ENCODE results near the gene CC2D2B. TPM values are rescaled to one million over a fixed set of nuclear protein-coding genes. Genes with fewer than 3 reads are reported as not detected.
"Not testable (repeated sequence)": the region's sequence is repeated elsewhere in the genome, so short reads cannot be mapped to it uniquely, and the experiment has no call there.

CC2D2B gene, protein sequence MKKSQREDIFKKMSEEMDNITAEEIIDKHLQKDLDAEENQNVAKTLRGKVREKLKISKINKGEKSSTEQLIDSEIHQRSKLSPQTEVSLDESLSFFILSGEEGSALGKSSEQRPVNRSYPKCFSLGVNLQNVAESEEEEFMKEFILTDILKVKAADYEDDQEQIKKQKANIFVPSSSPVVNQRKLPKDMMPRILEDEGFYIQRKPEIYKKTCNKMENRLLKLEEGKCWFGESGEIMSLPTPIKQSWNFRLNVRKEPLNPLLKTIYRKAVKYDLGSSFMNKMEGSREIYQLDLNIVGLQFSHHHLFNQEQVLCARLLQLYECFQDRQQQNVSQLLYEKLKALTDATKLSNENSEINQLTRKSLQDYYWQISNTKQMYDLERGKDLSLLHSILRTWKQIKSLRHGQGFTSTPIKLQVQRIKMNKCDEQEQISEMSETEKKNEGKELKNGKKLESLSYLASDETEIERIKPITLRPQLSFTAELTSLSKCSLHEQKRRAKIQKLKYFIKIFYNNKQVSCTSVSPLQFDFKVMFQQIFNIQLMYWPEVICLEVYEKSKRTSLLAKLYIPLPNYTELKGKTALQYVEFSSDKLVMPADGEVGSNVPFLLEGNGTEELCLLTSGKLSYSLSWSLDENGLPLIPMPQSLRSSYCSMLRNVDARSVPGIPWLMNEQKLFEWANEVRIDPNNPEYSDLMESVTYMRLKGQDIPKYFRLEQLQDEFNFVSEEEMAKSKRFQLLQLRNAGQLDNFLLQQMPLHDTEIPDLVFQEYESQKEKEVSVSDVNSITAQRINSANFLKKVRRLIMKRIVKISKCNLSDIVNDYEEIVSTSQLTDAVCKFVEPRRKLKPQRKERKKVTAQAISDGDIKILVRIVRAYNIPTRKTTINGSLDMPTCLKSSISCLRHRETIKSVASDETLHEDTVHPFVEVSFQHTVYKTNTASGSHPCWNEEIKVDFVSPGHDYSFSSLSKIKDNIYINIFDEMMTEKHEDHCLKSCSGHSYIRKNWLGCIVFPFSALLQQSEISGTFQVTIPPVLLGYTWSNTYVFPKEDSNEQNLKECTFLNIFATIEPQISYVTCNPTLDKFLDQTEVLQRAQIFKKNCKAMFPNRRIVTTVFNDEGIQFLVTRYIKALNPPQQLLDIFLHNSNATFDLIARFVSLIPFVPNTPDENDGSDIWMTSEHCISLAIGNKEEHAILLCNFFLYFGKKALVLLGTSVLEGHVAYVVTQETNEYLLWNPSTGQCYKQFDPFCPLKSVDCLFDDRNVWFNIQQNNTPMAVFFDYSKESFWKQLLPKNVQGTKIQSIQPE (N-terminal part only)
- total RNA-seq = 0.26 TPM in 1 of 2 replicates, not detected in the other

DNA sequence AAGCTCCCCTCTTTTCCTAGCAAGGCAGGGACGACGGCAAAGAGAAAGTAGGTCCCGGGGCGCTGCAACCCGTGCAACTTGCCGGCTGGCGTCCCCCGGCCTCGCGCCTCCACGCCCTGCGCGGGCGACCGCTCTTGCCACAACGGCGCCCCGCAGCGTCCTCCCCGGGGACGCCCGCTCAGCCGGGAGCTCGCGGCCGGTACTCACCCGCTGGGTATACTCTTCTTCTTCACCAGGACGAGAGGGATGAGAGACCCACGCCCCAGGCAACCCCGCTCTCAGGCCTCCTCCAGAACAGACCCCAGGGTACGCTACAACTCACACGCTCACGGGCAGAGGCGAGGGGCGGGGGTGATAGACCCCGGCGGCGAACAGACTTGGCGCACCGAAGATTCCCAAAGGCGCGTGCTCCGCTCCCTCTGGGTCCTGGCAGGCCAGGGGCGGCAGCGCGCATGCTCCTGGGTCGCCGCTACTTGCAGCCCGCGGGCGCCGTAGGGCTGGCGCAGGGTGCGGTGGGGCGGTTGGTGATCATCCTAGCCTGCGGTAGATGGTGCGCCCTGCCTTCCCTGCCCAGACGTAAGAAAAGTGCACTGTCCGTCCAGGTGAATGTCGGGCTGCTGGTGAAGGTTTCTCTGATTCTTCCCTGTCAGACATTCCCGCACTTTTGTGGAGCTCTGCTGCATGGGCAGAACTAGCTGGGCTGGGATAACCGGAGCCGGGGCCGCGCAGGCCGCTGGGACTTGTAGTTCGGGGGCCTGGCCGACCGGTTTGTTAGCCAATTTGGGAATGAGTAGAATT is at the start of gene CC2D2B:
TSS of gene CC2D2B (plus strand) at position 520 of the 798 bp plus-strand sequence. CDS start 3,349 bp downstream, outside the sequence.
- Mint-ChIP-seq H3K4me3 (peak within 1 kb of the TSS; percentile 93), H3K9me3 (no peaks in the 10 kb centered on the region), H3K27ac (peak within 1 kb of the TSS; percentile 94), H3K36me3 (ENCODE audit: low read depth) (peaks cover 4% of the 10 kb centered on the region), H3K27me3 (peaks cover 14% of the 10 kb centered on the region), H3K4me1 (peaks cover 11% of the 10 kb centered on the region)
- intact Hi-C loops (cut with micrococcal nuclease) = loop anchor here (1.0 to 5.0 kb wide), 3 partner anchors 140 to 225 kb away; partner anchors contain the start of gene ZNF518A
- peak; percentile 91 for DNase-seq

DNA sequence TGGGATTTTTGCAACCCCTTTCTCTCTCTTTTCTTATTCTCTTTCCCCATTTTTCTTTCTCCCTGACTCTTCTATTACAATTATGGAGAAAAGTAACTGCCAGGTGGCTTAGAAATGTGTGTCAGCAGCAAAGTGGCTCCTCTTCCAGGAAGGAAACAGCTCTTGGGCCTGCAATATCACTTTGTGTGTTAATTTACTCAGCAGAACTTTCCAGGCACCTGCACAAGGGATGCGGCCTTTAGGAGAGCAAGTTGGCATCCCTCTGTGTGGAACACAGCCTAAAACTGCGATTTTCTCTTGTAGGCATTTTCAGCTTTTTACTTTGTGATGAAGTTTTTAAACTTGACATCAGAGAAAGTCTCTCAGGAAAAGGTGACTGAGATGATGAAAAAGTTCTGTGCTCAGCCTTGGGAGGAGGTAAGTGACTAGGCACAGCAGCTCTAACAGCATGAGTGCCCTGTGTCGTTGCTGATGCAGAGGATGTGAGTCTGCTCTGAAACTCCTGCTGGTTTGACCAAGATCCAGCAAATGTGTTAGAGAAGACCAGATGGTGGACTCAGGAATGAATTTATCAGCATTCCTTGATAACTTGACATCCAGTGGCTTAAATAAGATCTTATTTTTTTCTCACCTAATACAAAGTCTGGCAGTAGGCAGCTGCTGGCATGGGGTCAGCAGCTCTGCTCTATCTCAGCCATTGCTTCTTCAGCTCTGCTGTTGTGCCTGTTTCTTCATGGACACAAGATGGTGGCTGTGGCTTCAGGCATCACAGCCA is 47.4 kb upstream of the CC2D2B start:
- Mint-ChIP-seq H3K36me3 (ENCODE audit: low read depth) (peaks cover 12% of the 10 kb centered on the region), H3K4me1 (peaks cover 19% of the 10 kb centered on the region), H3K27me3 (peaks cover 5% of the 10 kb centered on the region), H3K4me3 (no peak overlapping the region), H3K27ac (peak overlapping the region; percentile 38), H3K9me3 (no peaks in the 10 kb centered on the region)
- intact Hi-C loops (cut with micrococcal nuclease) = loop anchor here (1.0 kb wide), 1 partner anchor 14 kb away; no protein-coding TSS in a partner anchor
- peak; percentile 45 for DNase-seq

- DNase-seq = peak; percentile 44
- Mint-ChIP-seq H3K27ac (peak overlapping the region; percentile 63), H3K9me3 (no peaks in the 10 kb centered on the region), H3K27me3 (no peaks in the 10 kb centered on the region), H3K4me1 (peaks cover 26% of the 10 kb centered on the region), H3K4me3 (no peak overlapping the region), H3K36me3 (ENCODE audit: low read depth) (peaks cover 8% of the 10 kb centered on the region)
- intact Hi-C loops (cut with micrococcal nuclease) = no loop called here
Measured at GRCh38 chr10:95861386-95861785, 46.4 kb upstream of the CC2D2B start.

DNA sequence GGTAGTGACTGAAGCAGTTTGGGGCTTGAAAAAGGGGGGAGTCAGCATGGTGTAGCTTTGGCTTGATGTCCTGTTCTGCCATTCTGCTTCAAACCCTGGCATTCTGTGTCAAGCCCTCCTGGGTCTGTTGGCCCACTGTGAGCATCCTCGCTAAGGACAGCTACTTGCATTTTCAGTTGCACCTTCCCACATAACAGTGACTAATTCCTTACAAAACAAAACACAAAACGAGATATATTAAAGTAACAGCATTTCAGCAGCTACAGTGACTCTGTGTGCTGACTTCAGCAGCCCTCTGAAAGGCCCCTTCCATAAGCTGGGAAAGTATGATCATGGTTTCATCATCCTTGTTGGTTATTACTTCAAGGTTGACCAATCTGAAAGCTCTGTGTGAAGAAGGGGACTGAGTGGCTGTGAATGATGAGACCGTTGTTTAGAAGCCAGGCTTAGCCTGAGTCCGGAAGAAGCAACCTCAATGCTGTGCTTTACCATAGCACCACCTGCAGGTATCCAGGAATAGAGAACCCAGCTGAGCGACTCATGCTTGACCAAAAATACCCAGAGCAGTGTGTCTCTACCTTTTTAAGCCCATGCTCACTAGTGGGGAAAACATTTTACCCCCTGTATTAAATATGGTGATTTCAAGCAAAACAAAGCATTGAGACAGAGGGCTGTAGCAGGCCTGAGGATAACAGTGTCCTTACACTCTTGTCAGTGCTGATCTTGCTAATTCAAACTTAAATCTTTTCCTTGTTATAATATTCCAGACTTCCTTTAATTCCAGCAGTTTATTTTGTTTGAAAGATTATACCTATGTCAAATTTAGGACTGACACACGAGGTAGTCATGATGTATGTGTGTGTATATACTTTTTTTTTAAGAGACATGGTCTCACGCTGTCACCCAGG is 42.6 kb upstream of the CC2D2B start:
- intact Hi-C loops (cut with micrococcal nuclease) = loop anchor here (1.0 kb wide), 3 partner anchors 23 to 171 kb away; no protein-coding TSS in a partner anchor
- DNase-seq = peak; percentile 88
- peak overlapping the region; percentile 71 for H3K27ac Mint-ChIP-seq
- peak overlapping the region; percentile 22 for H3K4me3 Mint-ChIP-seq
- H3K27me3 Mint-ChIP-seq = no peaks in the 10 kb centered on the region
- peaks cover 30% of the 10 kb centered on the region for H3K4me1 Mint-ChIP-seq
- H3K9me3 Mint-ChIP-seq = no peaks in the 10 kb centered on the region
- H3K36me3 Mint-ChIP-seq (ENCODE audit: low read depth) = peaks cover 13% of the 10 kb centered on the region

DNA sequence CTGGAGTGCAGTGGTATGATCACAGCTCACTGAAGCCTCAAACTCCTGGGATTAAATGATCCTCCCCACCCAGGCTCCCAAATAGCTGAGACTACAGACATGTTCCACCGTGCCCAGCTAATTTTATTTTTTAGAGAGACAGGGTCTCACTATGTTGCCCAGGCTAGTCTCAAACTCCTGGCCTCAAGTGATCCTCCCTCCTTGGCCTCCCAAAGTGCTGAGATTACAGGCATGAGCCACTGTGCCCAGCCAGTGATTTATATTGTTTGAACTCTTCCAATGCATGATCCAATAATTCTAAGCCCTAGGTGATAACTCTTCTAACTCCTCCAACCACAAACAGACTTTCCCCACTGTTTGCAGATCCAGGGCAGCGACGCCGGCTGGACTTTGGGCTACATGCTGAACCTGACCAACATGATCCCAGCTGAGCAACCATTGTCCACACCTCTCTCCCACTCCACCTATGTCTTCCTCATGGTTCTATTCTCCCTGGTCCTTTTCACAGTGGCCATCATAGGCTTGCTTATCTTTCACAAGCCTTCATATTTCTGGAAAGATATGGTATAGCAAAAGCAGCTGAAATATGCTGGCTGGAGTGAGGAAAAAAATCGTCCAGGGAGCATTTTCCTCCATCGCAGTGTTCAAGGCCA is 41.8 kb upstream of the CC2D2B start:
- Mint-ChIP-seq H3K27me3 (no peaks in the 10 kb centered on the region), H3K36me3 (ENCODE audit: low read depth) (peaks cover 15% of the 10 kb centered on the region), H3K4me3 (no peak overlapping the region), H3K27ac (peak overlapping the region; percentile 71), H3K9me3 (no peaks in the 10 kb centered on the region), H3K4me1 (peaks cover 30% of the 10 kb centered on the region)
- intact Hi-C loops (cut with micrococcal nuclease) = loop anchor here (1.0 kb wide), 2 partner anchors 108 to 172 kb away; no protein-coding TSS in a partner anchor
- no peak for DNase-seq

DNA sequence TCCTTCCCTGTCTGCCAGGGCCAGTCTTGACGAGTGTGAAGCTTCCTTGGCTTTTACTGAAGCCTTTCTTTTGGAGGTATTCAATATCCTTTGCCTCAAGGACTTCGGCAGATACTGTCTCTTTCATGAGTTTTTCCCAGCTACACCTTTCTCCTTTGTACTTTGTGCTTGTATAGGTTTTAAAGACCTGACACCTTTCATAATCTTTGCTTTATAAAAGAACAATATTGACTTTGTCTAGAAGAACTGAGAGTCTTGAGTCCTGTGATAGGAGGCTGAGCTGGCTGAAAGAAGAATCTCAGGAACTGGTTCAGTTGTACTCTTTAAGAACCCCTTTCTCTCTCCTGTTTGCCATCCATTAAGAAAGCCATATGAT is 41.3 kb upstream of the CC2D2B start:
- H3K4me1 Mint-ChIP-seq = peaks cover 28% of the 10 kb centered on the region
- no peaks in the 10 kb centered on the region for H3K27me3 Mint-ChIP-seq
- no peak overlapping the region for H3K4me3 Mint-ChIP-seq
- DNase-seq = no peak
- intact Hi-C loops (cut with micrococcal nuclease) = no loop called here
- peaks cover 13% of the 10 kb centered on the region for H3K36me3 Mint-ChIP-seq (ENCODE audit: low read depth)
- no peak overlapping the region for H3K27ac Mint-ChIP-seq
- H3K9me3 Mint-ChIP-seq = no peaks in the 10 kb centered on the region

- peaks cover 28% of the 10 kb centered on the region for H3K4me1 Mint-ChIP-seq
- intact Hi-C loops (cut with micrococcal nuclease) = no loop called here
- H3K27ac Mint-ChIP-seq = no peak overlapping the region
- no peaks in the 10 kb centered on the region for H3K9me3 Mint-ChIP-seq
- DNase-seq = no peak
- H3K4me3 Mint-ChIP-seq = no peak overlapping the region
- peaks cover 20% of the 10 kb centered on the region for H3K36me3 Mint-ChIP-seq (ENCODE audit: low read depth)
- no peaks in the 10 kb centered on the region for H3K27me3 Mint-ChIP-seq
Measured at GRCh38 chr10:95867866-95868265, 39.9 kb upstream of the CC2D2B start.

DNA sequence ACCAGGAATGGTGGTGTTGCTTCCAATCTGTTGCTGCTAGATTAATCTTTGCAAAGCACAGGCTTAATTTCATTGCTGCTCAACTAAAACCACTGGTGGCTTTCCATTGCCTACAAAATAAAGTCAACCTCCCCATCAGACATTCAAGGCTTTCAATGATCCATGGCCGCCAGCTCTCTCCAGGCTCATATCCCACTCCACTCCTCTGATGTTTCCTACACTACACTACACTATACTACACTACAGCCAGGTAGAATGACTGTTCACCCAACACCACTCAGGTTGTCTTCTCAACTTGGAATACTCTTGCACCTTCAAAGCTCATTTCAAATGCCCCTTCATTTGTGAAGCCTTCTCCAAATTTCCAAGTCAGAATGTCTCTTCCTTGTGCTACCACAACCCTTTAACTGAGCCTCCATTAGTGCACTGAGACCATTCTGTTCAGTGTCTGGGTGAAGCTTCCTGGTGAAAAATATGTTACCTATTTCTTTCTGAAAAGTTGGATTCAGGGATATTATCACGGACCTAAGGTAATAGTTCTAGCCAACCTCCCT is 35.5 kb upstream of the CC2D2B start:
- Mint-ChIP-seq H3K9me3 (peaks cover 6% of the 10 kb centered on the region), H3K27ac (no peak overlapping the region), H3K4me3 (no peak overlapping the region), H3K36me3 (ENCODE audit: low read depth) (peaks cover 50% of the 10 kb centered on the region), H3K4me1 (peaks cover 3% of the 10 kb centered on the region), H3K27me3 (no peaks in the 10 kb centered on the region)
- DNase-seq = no peak
- intact Hi-C loops (cut with micrococcal nuclease) = no loop called here

- Mint-ChIP-seq H3K9me3 (peaks cover 6% of the 10 kb centered on the region), H3K36me3 (ENCODE audit: low read depth) (peaks cover 52% of the 10 kb centered on the region), H3K4me3 (no peak overlapping the region), H3K4me1 (no peaks in the 10 kb centered on the region), H3K27me3 (no peaks in the 10 kb centered on the region), H3K27ac (no peak overlapping the region)
- intact Hi-C loops (cut with micrococcal nuclease) = no loop called here
- peak; percentile 48 for DNase-seq
Measured at GRCh38 chr10:95873139-95873538, 34.6 kb upstream of the CC2D2B start.

DNA sequence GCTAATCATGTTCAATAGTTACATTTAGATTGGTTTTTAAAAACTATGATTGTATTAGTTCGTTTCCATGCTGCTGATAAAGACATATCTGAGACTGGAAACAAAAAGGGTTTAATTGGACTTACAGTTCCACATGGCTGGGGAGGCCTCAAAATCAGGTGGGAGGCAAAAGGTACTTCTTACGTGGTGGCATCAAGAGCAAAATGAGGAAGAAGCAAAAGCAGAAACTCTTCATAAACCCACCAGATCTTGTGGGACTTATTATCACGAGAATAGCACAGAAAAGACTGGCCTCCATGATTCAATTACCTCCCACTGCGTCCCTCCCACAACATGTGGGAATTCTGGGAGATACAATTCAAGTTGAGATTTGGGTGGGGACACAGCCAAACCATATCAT is 34.1 kb upstream of the CC2D2B start:
- intact Hi-C loops (cut with micrococcal nuclease) = no loop called here
- Mint-ChIP-seq H3K27ac (no peak overlapping the region), H3K9me3 (peaks cover 6% of the 10 kb centered on the region), H3K36me3 (ENCODE audit: low read depth) (peaks cover 47% of the 10 kb centered on the region), H3K27me3 (no peaks in the 10 kb centered on the region), H3K4me3 (no peak overlapping the region), H3K4me1 (no peaks in the 10 kb centered on the region)
- no peak for DNase-seq

GRCh38 chr10:95874783-95875182 is 33.0 kb upstream of the CC2D2B start:
- H3K4me1 Mint-ChIP-seq; H3K27ac Mint-ChIP-seq; H3K4me3 Mint-ChIP-seq; H3K9me3 Mint-ChIP-seq; H3K27me3 Mint-ChIP-seq; intact Hi-C loops (cut with micrococcal nuclease); DNase-seq: not testable (repeated sequence)
- peaks cover 46% of the 10 kb centered on the region for H3K36me3 Mint-ChIP-seq (ENCODE audit: low read depth)

Measured in activated CD4-positive, alpha-beta T cell treated with anti-CD3 and anti-CD28 coated beads, Interleukin-2, amount 10 ng/mL, durations not matched to agents 24 days and 14 days (primary cell).